ENCODE results near the gene COL11A1.

DNA sequence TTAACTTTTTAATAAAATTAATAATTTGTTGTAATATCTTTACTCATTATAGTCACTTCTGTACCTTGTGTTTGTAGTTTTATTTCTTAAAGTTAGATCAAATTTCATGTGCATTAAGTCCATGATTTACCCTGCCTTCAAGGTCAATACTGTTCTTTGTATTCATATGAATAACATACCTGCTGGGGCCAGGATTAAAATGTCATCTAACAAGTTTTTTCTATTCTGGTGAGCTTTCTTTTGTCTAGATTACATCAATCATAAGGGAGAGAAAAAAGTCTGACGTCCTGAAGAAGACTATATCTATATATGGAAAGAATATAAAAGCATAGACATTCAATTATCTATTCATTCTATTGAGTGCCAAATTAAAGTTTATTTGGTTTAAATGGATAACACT is 232.6 kb downstream of the COL11A1 start:
- TF ChIP-seq, protein P1, sequence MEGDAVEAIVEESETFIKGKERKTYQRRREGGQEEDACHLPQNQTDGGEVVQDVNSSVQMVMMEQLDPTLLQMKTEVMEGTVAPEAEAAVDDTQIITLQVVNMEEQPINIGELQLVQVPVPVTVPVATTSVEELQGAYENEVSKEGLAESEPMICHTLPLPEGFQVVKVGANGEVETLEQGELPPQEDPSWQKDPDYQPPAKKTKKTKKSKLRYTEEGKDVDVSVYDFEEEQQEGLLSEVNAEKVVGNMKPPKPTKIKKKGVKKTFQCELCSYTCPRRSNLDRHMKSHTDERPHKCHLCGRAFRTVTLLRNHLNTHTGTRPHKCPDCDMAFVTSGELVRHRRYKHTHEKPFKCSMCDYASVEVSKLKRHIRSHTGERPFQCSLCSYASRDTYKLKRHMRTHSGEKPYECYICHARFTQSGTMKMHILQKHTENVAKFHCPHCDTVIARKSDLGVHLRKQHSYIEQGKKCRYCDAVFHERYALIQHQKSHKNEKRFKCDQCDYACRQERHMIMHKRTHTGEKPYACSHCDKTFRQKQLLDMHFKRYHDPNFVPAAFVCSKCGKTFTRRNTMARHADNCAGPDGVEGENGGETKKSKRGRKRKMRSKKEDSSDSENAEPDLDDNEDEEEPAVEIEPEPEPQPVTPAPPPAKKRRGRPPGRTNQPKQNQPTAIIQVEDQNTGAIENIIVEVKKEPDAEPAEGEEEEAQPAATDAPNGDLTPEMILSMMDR (IDR thresholded peaks at IDR 0.05) = no peak
- no peak for TF ChIP-seq POLR2A (IDR thresholded peaks at IDR 0.05)
